Stomach (tissue), 9 donors: ENCODE data around the gene IBSP. TPM values are rescaled to one million over a fixed set of nuclear protein-coding genes. Genes with fewer than 3 reads are reported as not detected.

ENCODE experiments used
- DNase-seq, 2 donors: peaks; one replicate each; pipeline versions ENCODE4 v3.0.0 to v3.0.0-alpha.2; 2013 to 2019
- H3K27ac ChIP-seq, 5 donors: fragments of 200-600 bp in 4 of 5; sonication (generic) in 4 of 5; one replicate each; pipeline ENCODE4 v1.5.1; 2013 to 2019; ENCODE audit warnings: mild to moderate bottlenecking in 1 of 5, moderate library complexity in 1 of 5
- H3K27me3 ChIP-seq, 3 donors: fragments of 200-600 bp; sonication (generic); one replicate each; pipeline ENCODE4 v1.5.1; 2017 to 2019; ENCODE audit warnings: mixed run types in 1 of 3
- H3K36me3 ChIP-seq, 4 donors: fragments of 200-600 bp; sonication (generic); 1 replicate in 3 of 4; 2 replicates in 1 of 4; pipeline ENCODE4 v1.5.1; 2016 to 2019
- H3K4me1 ChIP-seq, 4 donors: fragments of 200-600 bp; sonication (generic); one replicate each; pipeline ENCODE4 v1.5.1; 2016 to 2019
- H3K4me3 ChIP-seq, 4 donors: fragments of 200-600 bp; sonication (generic) in 3 of 4; one replicate each; pipeline ENCODE4 v1.5.1; 2016 to 2019; ENCODE audit warnings: mild to moderate bottlenecking in 1 of 4
- H3K9me3 ChIP-seq, 4 donors: fragments of 200-600 bp; sonication (generic); one replicate each; pipeline ENCODE4 v1.5.1; 2016 to 2019
- CTCF ChIP-seq, 7 experiments: fragments of 450-650 bp in 4 of 7; fragments of 200-600 bp in 3 of 7; sonication (generic) in 3 of 7; IDR thresholded peaks; one replicate each; pipeline ENCODE4 v1.5.1; 2016 to 2019; ENCODE audit warnings: antibody characterized with exemption in 7 of 7, control low read depth in 2 of 7, mild to moderate bottlenecking in 1 of 7
- EP300 ChIP-seq: sonication (generic); formaldehyde crosslinking; IDR thresholded peaks from one replicate; pipeline ENCODE4 v1.6.1; 2017; ENCODE audit warnings: antibody characterized with exemption
- POLR2A ChIP-seq, 4 donors: fragments of 450-650 bp; IDR thresholded peaks; one replicate each; pipeline ENCODE4 v1.6.1; 2016; ENCODE audit warnings: antibody characterized with exemption in 4 of 4, control low read depth in 2 of 4, mild to moderate bottlenecking in 1 of 4, moderate library complexity in 1 of 4
- POLR2AphosphoS5 ChIP-seq, 3 donors: sonication (generic); formaldehyde crosslinking; IDR thresholded peaks; one replicate each; pipeline ENCODE4 v1.6.1; 2016; ENCODE audit warnings: antibody characterized with exemption in 3 of 3
- WGBS, 5 donors: extraction: QIAGEN DNeasy Blood & Tissue Kit in 3 of 5; methylation state at CpG; one replicate each; pipeline versions ENCODE4 v1.1.5 to v1.1.7; 2013 to 2018; 5-methylcytosine and 5-hydroxymethylcytosine counted together
- intact Hi-C: fragments of 100-400 bp; cut with DNase I; formaldehyde crosslinking; loops from one replicate; pipeline ENCODE4 v1.15.1; 2023; ENCODE audit warnings: low total_unique reads
- polyA plus RNA-seq, 3 donors: library from polyadenylated mRNA; stranded (reverse); fragments of 200-250 nt; gene quantifications; one replicate each; pipeline ENCODE4 v1.2.3, GENCODE V29; 2013
- total RNA-seq, 5 donors: library from RNA; depleted of rRNA; stranded (reverse); fragments of >200 nt; gene quantifications; one replicate each; pipeline versions ENCODE4 v1.1.0 to v1.2.3, GENCODE V29; 2014 to 2016
- donor health status: healthy with polysubstance abuse.
- donor health status: Bipolar disorder and iron deficiency.
- donor health status: healthy.

The IBSP gene
- total and polyA plus RNA-seq, 8 donors: not detected

- intact Hi-C loops: no loop called here
- TF ChIP-seq POLR2AphosphoS5 (IDR thresholded peaks at IDR 0.05) (no peak), EP300 (no peak), POLR2A (IDR thresholded peaks at IDR 0.05) (no peak), CTCF (IDR thresholded peaks at IDR 0.05) (no peak)
Observed at GRCh38 chr4:87803421-87803820, 4.1 kb downstream of the IBSP start.

GRCh38 chr4:87804871-87805270, 5.5 kb downstream of the IBSP start:
- no peak for DNase-seq
- WGBS, 5 donors: 25 to 59% (median 36%) methylated on average over 2 of the region's 2 CpGs
- Histone ChIP-seq H3K36me3 (no peaks in the 10 kb centered on the region), H3K27ac (no peak overlapping the region), H3K4me3 (no peak overlapping the region), H3K9me3 (no peaks in the 10 kb centered on the region), H3K4me1 (no peaks in the 10 kb centered on the region), H3K27me3 (no peaks in the 10 kb centered on the region)
- intact Hi-C loops: no loop called here
- TF ChIP-seq CTCF (IDR thresholded peaks at IDR 0.05) (no peak), POLR2AphosphoS5 (IDR thresholded peaks at IDR 0.05) (no peak), EP300 (no peak), POLR2A (IDR thresholded peaks at IDR 0.05) (no peak)

More at GRCh38 chr4:87803421-87803820, 4.1 kb downstream of the IBSP start:
- H3K9me3 ChIP-seq: no peaks in the 10 kb centered on the region
- H3K4me1 ChIP-seq: no peaks in the 10 kb centered on the region
- no peaks in the 10 kb centered on the region for H3K36me3 ChIP-seq
- WGBS, 5 donors: 67 to 75% (median 69%) methylated on average over 2 of the region's 2 CpGs
- no peak overlapping the region for H3K4me3 ChIP-seq
- DNase-seq: no peak
- H3K27ac ChIP-seq: no peak overlapping the region
- no peaks in the 10 kb centered on the region for H3K27me3 ChIP-seq

GRCh38 chr4:87805971-87806370, 6.6 kb downstream of the IBSP start:
- Histone ChIP-seq H3K36me3 (no peaks in the 10 kb centered on the region), H3K9me3 (no peaks in the 10 kb centered on the region), H3K27ac (no peak overlapping the region), H3K27me3 (no peaks in the 10 kb centered on the region), H3K4me1 (no peaks in the 10 kb centered on the region), H3K4me3 (no peak overlapping the region)
- WGBS, 5 donors: 67 to 78% (median 75%) methylated on average over 2 of the region's 2 CpGs
- TF ChIP-seq POLR2AphosphoS5 (IDR thresholded peaks at IDR 0.05) (no peak), EP300 (no peak), CTCF (IDR thresholded peaks at IDR 0.05) (no peak), POLR2A (IDR thresholded peaks at IDR 0.05) (no peak)
- intact Hi-C loops: no loop called here
- no peak for DNase-seq

- 88 to 93% (median 91%) methylated on average over 3 of the region's 3 CpGs for WGBS, 5 donors
Observed at GRCh38 chr4:87806520-87806919, 7.2 kb downstream of the IBSP start.

More at GRCh38 chr4:87806520-87806919, 7.2 kb downstream of the IBSP start:
- Histone ChIP-seq H3K9me3 (no peaks in the 10 kb centered on the region), H3K4me3 (no peak overlapping the region), H3K36me3 (no peaks in the 10 kb centered on the region), H3K27me3 (no peaks in the 10 kb centered on the region), H3K4me1 (no peaks in the 10 kb centered on the region), H3K27ac (no peak overlapping the region)
- DNase-seq: no peak
- no peak for TF ChIP-seq CTCF (IDR thresholded peaks at IDR 0.05)
- TF ChIP-seq POLR2A (IDR thresholded peaks at IDR 0.05): no peak
- intact Hi-C loops: no loop called here
